DMS79 treated with DMSO at 0.1 percent for 48 hours (cell line): Measurements from ENCODE around the gene FOXP1.
"Not testable (repeated sequence)": the region's sequence is repeated elsewhere in the genome, so short reads cannot be mapped to it uniquely, and the experiment has no call there.

Source experiments
- DNase-seq: peaks from one replicate; lab custom pipeline; 2025; lab: John Stamatoyannopoulos, UW

Gene FOXP1

DNA sequence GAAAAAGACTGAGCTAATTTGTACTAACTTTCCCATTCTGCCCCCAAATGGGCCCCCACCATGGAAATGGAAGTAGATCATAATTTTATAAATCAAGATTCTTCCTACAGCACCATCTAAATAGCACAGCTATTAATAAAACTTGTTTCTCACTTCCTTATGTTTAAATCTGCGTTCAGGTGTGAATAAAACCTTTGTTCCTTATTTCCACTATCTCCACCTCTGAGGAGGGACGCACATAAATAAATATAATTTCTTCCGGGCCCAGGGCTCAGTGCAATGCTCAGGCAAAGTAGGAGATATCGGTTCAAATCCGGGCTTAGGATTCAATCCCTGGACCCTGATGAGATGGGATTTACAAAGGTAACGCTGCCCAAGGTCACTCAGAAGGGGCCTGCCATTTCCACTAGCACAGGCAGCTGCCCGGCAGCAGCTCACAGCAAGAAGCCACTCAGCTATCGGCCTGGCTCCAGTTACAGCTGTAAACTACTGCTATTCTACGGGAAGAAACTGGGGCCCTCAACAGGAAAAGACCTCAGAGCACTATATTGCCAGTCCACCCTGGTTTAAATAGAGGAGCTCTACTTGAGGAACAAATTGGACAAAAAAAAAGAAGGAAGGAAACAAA, 52.5 kb downstream of the FOXP1 start:
- DNase-seq, result no peak

DNA sequence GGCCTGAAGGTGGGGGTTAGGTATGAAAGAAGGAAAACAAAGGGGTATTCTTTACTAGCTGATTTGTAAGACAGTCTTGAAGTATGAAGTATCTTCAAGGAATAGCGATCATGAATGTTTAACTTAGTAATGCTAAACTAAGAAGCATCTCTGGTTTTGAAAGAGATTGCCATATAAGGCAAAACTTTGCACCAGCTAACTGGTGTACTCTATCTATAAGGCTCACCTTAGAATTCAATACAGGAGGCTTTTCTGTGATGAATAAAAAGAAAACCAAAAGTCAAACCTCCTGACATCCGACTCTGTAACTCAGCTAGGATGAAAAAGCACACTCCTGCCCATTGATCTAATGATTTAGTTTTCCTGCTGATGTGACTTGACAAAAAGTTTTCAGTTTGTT, 54.7 kb downstream of the FOXP1 start:
- no peak for DNase-seq

DNA sequence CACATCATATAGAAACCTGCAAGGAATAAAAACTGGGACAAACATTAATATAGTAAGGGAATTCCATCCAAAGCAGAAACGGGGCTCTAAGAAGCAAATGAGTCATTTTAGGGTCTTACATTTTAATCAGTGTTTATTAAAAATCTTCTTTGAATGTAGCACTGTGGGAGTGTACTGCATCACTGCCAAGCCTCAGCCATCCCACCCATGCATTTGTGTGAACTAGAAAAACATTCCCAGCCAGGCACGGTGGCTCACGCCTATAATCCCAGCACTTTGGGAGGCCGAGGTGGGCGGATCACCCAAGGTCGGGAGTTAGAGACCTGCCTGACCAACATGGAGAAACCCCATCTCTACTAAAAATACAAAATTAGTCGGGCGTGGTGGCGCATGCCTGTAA, 57.1 kb downstream of the FOXP1 start:
- not testable (repeated sequence) for DNase-seq

DNA sequence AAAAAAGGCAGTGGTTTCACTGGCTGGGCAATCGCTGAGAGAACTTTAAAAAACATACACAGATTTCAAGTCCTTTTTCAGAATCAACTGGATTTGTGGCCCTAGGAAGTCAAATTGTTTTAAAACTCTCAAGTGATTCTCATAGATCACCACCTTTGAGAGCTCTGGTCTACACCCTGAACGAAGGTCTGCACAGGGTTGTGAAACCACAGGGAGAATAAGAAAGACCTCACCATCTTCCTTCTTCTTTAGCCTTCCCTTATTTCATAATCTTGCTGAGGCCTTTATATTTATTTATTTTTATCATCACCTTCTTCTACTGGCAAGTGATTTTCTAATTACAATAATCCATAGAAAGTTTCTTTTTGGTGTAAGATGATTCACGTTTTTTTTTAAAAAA, 58.1 kb downstream of the FOXP1 start:
- no peak for DNase-seq

DNA sequence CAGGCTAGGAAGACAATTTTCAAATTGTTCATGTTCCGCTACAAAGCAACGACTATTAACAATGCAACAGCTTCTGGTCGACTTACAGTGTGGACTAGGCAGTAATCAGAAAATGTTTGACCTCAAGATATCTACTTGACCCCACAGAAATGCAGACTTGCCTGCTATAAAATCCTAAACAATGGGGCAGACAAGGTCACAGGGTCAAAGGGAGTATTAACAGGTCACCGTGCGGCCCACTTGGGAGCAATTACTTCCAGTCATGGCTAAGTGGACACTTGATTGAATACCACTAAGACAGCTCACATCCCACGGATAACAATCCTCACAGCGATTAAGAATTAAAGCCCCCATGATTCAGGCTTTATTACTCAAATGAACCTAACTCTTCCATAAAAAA, 58.9 kb downstream of the FOXP1 start:
- no peak for DNase-seq

DNA sequence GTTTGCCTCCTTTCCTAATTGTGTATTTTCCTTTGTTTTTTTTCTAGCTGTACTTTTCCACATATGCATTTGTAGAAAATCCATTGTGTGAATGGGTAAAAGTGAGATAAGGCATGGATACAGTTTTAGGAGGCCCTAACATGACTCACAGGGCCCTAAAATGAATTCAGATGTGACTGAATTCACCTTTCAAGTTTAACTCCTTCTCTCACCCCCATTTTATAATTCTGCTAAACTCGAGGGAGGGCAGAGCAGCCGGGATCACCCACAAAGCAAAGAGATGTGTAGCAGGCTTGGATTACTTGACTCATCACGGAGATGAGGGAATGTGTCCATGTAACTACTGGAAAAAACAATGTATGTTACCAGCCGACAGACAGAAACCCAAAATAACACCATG, 59.9 kb downstream of the FOXP1 start:
- no peak for DNase-seq

DNA sequence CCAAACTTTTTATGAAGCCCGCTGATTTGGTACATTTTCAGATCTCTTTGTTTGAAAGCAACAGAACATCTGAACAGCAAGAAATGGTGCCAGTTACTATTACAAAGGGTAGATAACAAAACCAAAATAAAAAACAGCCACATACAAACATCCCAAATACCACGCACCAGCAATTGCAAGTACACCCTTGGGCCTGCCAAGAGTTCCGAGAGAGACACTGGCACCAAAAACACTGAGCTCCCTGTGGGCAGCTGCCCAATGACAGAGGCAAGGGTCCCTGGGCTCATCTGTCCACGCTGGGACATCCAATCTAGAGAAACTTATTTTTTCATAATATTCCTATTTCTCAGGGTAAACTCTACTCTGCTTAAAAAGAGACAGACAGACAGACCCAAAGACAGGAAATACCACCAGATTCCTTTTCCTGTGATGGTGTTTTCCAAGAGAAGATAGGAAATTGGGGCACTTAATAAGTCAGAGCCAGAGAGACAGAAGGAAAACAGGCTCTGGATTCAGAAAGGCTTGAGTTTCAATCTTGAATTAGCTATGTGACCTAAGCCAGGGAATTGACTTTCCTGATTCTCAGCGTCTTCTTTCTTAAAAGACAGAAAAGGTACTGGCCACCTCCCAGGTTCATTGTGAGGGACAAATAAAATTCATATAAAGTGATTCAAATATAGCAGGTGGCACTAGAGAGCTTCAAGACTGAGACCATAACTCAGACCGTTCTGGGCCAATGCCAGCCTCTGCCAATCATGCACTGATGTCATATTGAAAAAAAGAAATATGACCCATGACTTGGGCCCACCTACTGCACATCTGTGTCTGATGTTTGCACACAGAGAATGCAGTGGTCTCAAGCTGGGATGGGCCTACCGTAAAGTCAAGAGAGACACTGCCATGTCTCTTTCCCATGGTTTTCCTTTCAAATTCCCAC, 61.3 kb downstream of the FOXP1 start:
- no peak for DNase-seq

DNA sequence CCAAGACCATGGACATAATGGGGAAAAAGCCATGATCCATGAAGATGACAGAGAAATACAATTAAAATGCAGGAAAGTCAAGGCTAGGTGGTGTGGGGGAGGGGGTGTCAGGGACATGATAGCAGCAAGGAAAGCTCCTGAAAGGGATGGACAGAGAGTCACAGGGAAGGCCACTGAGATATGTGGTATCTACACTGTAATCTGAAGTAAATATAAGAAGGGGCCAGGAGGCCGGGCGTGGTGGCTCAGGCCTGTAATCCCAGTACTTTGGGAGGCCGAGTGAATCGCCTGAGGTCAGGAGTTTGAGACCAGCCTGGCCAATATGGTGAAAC, 62.5 kb downstream of the FOXP1 start:
- no peak for DNase-seq

DNA sequence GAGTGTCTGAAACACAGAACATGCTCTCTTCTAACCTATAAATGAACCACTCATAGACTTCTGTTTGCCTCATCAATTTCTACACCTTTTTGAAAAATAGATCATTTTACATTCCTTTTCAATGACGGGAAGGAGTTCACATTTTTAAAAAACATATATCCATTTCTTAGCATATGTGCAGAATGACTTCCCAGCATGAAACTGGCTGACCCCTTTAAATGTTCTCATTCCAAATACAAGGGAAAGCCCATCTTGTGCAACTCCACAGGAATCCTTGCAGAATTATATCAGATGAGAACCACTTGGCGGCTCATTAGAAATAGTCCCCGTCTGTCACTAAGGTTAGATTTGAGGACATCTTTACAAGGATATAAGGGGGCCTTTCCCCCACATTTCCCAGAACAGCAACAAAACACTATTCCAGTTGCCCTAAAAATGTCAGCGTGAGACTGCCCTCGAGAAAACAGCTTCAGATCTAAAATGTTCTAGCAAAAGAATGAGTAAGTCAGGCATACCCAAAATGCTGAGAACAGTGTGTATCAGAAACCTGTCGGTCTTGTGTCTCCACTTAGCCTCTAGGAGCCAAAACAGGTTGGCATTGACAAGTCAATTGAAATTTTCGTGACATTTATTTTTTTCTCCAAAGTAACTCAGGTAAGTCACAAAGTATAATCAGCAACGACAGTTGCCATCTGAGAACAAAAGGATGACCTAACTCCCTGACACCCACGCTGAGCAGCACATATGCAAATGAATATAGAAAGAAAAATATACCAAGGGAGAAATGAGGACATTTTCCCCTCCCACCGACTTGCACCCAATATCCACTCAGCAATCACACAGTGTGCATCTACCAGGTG, 63.1 kb downstream of the FOXP1 start:
- DNase-seq, result no peak

DNA sequence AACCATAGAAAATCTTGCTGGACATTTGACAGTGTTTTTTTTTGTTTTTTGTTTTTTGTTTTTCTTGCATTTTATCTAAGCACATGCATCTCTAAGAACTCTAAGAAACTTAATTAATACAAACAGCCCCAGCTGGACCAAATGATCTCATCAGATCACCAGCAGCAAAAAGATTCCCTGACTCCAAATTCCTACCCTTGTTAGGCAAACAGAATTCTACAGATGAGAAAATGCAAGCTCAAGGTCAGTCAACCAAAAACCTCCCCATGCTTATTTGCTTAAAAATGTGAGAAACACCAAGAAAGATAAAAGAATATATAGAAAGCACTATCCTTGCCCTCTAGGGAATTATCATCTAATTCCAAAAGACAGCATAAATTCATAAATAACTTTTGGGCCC, 65.4 kb downstream of the FOXP1 start:
- no peak for DNase-seq

DNA sequence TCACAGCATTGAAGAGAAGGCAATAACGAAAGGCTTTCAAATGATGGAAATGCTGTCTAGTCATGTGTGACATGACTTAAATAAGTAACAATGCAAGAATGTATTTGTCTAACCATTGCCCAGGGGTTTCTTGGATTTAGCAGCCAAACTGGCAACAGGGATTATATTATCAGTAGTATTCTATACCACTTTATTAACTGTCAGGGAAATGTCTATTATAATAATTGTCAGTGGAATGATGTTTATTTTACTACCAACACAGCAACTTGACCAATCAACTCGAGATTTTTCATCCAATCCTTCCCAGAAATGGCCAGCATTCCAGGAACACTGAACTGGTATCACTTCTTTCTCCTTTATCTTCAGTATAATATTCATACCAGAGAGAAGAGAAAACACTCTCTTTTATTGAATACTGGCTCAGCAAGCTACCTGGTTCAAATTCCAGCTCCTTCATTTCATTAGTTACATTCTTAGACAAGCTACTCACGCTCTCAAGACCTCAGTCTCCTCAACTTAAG, 66.2 kb downstream of the FOXP1 start:
- DNase-seq, result no peak

DNA sequence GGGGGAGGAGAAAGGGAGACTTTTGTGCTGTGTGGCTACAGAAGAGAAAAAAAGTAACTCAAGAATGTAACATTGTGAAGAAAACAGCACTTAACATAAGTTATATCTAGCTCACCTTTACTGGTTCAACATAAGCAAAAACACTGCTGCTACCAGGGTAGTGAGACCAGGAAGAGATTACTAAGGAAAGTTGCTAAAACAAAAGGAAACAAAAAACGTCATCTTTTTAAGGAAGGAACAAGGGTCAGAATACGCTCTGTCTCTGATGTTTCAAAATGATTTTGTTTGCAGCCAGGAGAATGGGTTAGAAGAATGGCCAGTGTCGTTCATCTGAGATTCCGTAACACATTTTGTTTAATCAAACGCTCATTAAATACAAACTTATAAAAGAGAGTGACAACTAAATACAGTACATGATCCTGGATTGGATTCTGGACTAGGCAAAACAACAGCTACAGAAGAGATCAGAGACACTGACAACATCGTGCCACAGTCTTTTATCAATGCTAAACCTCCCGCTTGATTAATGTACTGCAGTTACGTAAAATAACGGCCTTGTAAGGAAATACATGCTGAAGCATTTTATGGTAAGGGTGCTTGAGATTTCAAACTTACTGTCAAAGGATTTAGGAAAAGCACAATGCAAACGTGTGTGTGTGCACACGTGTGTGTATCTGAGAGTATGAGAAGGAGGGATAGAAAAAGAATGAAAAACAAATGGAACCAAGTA, 67.7 kb downstream of the FOXP1 start:
- no peak for DNase-seq

DNA sequence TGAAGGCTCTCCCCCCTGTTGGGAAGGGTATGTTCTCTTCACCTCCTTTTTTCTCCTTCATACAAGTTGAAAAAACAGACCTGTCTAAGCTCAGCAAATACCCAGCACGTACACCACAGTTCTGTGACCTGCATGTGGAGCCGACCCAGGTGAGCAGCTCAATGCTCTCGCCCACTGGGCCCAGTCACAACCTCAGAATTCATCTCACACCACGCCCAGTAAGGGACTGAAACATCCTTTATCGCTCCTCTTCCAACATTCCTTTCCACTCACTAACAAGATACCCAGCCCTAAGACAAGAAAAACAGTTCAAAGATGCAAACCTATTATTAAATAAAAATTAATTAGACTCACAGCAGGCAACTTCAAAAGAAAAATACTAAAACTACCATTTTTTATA, 68.9 kb downstream of the FOXP1 start:
- no peak for DNase-seq

DNA sequence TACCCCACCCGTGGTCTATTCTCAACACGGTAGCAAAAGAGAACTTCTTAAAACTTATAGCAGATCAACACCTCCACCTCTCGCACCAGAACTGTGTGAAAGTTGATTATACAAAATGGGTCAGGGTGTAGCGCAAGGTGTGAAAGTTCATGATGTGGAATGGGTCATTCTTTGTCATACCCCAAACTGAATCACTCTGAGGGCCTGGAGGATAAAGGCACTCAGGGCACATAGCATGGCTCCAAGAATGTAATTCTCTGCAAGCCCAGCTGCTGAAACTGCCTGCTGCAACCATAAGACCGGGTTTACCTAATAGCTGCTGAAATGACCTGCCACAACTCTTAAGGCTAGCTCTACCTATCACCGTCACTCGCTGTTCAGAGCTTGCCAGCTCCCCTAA, 70.0 kb downstream of the FOXP1 start:
- DNase-seq, result no peak

DNA sequence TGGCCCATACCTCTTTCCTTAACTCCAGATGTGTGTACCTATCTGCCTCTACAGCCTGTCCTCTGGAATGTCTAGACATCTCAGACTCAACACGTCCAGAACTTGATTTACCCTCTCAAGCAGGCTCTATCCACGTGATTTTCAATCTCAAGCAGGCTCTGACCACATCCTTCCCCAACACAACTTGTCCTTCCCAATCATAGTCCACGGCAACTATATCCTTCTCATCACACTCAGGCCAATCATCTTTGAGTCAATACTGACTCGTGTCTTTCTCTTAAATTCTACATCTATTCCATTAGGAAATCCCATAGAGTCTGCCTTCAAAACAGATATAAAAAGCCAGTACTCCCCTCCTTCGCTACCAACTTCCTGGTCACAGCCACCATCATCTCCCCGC, 70.4 kb downstream of the FOXP1 start:
- DNase-seq, result no peak

DNA sequence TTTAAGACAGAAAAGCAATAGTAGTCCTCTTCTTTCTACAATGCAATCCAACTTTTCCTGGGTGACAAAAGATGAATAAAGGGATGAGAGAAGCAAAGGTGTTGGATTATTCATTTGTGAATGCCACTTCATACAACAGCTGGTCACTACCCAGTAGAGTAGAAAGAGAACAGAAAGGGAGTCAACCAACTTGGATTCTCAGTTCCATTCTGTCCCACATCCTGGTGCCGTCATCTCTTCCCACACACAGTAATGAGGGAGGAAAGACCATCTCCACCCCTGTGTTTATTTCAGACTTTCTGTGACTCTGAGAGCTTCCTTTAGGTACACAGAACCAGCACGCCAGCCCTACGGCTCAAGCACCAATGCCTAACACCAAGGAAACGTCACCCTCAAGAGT, 71.0 kb downstream of the FOXP1 start:
- DNase-seq, result no peak

DNA sequence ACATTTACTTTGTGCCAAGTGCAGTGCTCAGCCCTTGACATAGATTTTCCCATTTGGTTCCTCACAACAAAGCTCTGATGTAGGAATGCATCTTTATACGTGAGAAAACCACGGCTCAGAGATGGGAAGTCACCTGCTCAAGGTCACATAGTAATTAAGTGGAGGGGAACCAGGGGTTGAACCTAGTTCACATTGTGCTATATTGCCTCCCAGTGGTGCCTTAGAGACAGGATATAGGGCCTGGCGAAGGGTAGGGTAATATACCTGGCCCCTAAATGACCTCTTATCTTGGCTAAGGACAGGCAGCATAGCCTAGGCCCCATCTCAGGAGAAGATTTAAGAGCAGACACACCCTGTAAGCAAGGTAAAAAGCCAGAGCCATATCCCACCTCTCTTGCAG, 71.5 kb downstream of the FOXP1 start:
- no peak for DNase-seq

DNA sequence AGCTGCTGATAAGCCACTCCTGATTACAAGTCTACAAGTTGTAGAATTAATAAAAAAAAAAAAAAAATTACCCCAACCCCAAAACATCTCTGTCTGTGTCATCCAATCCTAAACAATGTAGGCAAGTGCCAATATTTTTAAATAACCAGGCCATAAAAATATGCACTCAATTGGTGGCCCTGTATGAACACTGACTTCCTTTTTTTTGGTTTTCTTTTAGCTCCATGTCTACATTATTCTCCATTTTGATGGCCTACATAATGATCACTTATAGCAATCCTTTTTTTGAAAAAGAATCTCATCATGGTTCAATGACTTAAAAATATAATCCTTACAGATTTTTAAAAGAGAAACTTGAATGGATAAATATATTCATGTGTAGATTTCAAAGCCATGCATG, 72.1 kb downstream of the FOXP1 start:
- DNase-seq, result no peak

DNA sequence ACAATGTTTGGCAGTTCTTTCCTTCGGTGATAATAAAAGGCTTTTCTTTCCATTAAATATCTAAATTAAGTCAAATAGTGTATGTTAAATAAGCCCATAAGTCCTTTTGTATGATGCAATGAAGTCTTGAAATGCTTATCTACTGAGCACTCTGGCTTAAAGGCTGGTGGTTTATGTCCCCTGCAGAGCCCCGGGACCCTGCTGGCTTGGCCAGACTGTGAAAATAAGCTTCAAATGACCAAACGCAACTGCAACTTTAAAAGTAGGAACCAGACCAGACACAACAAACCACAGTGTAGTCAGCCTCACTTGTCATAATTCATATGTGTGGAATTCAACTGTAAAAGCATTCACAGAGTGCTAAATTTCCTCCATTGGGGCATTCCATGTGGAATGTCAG, 72.5 kb downstream of the FOXP1 start:
- DNase-seq, result no peak

DNA sequence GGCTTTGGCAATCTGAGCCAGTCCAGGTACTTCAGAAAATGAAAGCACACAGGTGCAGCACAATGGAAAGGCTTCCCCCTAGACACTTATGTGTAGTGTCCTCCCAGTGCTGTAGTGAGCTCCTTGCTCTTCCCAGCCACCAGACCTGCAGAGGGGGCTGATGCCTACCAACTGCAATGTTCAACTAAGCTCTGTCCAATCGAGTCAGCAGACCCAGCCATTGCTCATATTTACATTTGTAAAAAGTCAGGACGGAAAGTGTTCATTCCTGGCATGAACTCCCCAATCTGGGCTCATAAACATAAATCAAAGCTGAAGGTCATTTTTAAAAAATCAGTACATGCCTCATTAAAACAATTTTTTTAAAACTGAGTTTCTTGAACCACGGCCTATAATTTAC, 73.0 kb downstream of the FOXP1 start:
- DNase-seq, result no peak

DNA sequence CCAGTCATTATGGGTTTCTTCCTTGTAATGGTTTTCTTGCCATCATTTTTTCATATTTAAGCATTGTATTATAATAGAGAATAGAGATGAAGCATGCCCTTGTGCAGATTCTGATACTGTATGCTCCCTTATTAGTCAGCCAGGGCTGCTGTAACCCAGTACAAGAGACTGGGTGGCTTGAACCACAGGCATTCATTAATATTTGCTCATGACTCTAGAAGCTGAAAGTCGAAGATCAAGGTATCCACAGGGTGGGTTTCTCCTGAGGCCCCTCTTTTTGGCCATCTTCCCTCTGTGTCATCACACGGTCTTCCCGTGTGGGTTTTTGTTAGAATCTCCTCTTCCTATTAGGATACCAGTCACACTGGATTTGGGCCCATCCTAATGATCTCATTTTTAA, 74.5 kb downstream of the FOXP1 start:
- DNase-seq, result no peak

DNA sequence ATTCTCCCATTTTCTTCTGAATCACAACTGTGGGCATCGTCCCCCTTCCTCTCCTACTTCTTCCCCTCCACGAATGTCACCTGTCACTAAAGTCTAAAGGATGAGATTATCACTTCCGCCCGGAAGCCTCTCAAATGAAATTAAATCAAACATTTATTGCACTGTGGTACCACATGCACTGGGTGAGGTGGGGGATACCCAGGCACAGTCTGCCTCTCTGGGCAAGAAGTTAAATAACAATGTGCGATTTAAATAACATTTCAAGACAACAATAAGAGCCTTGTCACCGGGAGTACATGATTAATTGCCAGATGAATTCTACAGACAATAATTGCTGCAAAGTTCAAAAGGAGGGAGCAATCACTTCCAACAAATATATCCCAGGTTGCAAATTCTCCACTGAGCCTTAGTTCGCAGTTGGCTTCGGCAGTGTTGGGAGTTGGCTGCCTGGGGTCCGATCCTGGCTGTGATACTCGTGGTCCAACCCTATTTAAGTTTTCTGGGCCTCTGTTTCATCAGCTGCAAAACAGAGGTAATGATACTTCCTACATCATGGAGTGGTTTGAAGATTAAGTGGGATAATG, 77.7 kb downstream of the FOXP1 start:
- DNase-seq, result no peak
